ENCODE measurements around the gene HARS2.
A peak's percentile ranks its signal among the peaks of the same experiment; 100 is the strongest.
"Not testable (repeated sequence)": the region's sequence is repeated elsewhere in the genome, so short reads cannot be mapped to it uniquely, and the experiment has no call there.

HARS2 gene

GRCh38 chr5:140700177-140701144 is 9.2 kb downstream of the HARS2 start, which contains the start of gene ZMAT2:
ZMAT2 (plus strand) TSS chr5:140700447; CDS start chr5:140700461, 14 bp downstream.
- DNase-seq (ENCODE audit: low spot score), result peak; percentile 100

- no peak for DNase-seq (ENCODE audit: low spot score)
Observed at GRCh38 chr5:140707812-140708211, 16.6 kb downstream of the HARS2 start.

GRCh38 chr5:140708787-140709186 is 17.5 kb downstream of the HARS2 start:
- not testable (repeated sequence) for DNase-seq (ENCODE audit: low spot score)

GRCh38 chr5:140710899-140711552 is 19.8 kb downstream of the HARS2 start:
- peak; percentile 93 for DNase-seq (ENCODE audit: low spot score)

GRCh38 chr5:140711794-140712193 is 20.5 kb downstream of the HARS2 start:
- DNase-seq (ENCODE audit: low spot score), result no peak

- no peak for DNase-seq (ENCODE audit: low spot score)
Observed at GRCh38 chr5:140713562-140714094, 22.4 kb downstream of the HARS2 start.

GRCh38 chr5:140716238-140716637 is 25.0 kb downstream of the HARS2 start:
- DNase-seq (ENCODE audit: low spot score), result not testable (repeated sequence)

GRCh38 chr5:140718266-140718592 is 27.0 kb downstream of the HARS2 start:
- no peak for DNase-seq (ENCODE audit: low spot score)

GRCh38 chr5:140720738-140721137 is 29.5 kb downstream of the HARS2 start:
- not testable (repeated sequence) for DNase-seq (ENCODE audit: low spot score)

- DNase-seq (ENCODE audit: low spot score), result not testable (repeated sequence)
Observed at GRCh38 chr5:140721395-140721794, 30.1 kb downstream of the HARS2 start.

GRCh38 chr5:140725799-140726471 is 34.7 kb downstream of the HARS2 start:
- DNase-seq (ENCODE audit: low spot score), result peak; percentile 65

GRCh38 chr5:140733098-140733497 is 41.8 kb downstream of the HARS2 start:
- DNase-seq (ENCODE audit: low spot score), result no peak

- DNase-seq (ENCODE audit: low spot score), result peak; percentile 22
Observed at GRCh38 chr5:140734354-140734753, 43.1 kb downstream of the HARS2 start.

GRCh38 chr5:140737486-140737885 is 46.2 kb downstream of the HARS2 start:
- DNase-seq (ENCODE audit: low spot score), result no peak

GRCh38 chr5:140741967-140742366 is 50.7 kb downstream of the HARS2 start:
- DNase-seq (ENCODE audit: low spot score), result no peak
